Rectal smooth muscle tissue (tissue), 1 donor: Measurements from ENCODE around the gene LYRM2.

Experiments
- H3K27ac ChIP-seq: one replicate; pipeline ENCODE4 v1.7.0; 2013; ENCODE audit warnings: low read depth, low read length, inconsistent platforms
- H3K27me3 ChIP-seq: one replicate; pipeline ENCODE4 v1.7.0; 2013; ENCODE audit warnings: low read length; ENCODE audit not compliant: control insufficient read depth, insufficient read depth
- H3K36me3 ChIP-seq: one replicate; pipeline ENCODE4 v1.7.0; 2013; ENCODE audit warnings: low read length; ENCODE audit not compliant: control insufficient read depth, insufficient read depth
- H3K4me1 ChIP-seq: one replicate; pipeline ENCODE4 v1.7.0; 2013; ENCODE audit warnings: low read length; ENCODE audit not compliant: control insufficient read depth, insufficient read depth
- H3K4me3 ChIP-seq: one replicate; pipeline ENCODE4 v1.7.0; 2013; ENCODE audit warnings: low read length
- H3K9ac ChIP-seq: one replicate; pipeline ENCODE4 v1.7.0; 2013; ENCODE audit warnings: low read length

LYRM2 gene

DNA sequence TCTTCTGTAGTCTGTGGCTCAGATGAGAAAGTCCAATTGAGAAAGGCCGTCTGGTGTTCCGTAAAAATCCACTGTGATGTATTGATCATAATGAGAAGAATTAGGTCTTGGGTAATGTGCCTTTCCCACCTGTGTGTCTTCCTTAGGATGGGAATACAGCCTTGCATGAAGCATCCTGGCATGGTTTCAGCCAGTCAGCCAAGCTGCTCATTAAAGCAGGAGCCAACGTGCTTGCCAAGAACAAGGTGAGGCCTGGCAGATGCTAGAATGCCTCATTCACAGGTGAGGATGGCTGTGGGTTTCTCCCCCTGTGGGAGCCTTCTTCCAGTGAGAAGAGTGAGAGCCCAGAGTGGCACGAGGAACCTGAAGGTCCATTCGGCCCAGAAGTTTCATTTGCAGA is 32.7 kb downstream of the LYRM2 start:
- H3K4me3 ChIP-seq: no peak overlapping the region
- H3K9ac ChIP-seq: no peak overlapping the region
- no peaks in the 10 kb centered on the region for H3K36me3 ChIP-seq
- H3K4me1 ChIP-seq: no peaks in the 10 kb centered on the region
- H3K27me3 ChIP-seq: no peaks in the 10 kb centered on the region
- no peak overlapping the region for H3K27ac ChIP-seq

DNA sequence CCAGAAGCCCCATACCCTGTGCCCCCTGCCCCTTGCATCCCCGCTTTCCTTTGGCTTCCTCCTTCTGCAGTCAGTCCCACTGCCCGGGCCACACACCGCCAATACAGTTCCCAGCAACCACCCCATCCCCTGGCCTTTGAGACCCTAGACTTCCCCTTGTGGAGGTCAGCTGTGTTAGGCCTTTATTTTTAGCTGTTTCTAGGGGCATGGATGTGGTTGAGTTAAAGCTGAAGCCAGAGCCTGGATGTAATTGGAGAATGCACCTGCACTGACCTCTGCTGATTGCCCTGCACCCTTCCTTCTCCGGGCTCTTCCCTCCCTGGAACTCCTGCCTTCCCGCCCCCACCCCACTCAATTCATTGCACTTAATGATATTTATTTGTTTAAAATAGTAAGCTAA is 33.9 kb downstream of the LYRM2 start:
- Histone ChIP-seq H3K27ac (no peak overlapping the region), H3K9ac (no peak overlapping the region), H3K27me3 (no peaks in the 10 kb centered on the region), H3K36me3 (no peaks in the 10 kb centered on the region), H3K4me1 (no peaks in the 10 kb centered on the region), H3K4me3 (no peak overlapping the region)

- no peak overlapping the region for H3K4me3 ChIP-seq
These were observed 36.4 kb downstream of the LYRM2 start for GRCh38 chr6:89602166-89602565.

DNA sequence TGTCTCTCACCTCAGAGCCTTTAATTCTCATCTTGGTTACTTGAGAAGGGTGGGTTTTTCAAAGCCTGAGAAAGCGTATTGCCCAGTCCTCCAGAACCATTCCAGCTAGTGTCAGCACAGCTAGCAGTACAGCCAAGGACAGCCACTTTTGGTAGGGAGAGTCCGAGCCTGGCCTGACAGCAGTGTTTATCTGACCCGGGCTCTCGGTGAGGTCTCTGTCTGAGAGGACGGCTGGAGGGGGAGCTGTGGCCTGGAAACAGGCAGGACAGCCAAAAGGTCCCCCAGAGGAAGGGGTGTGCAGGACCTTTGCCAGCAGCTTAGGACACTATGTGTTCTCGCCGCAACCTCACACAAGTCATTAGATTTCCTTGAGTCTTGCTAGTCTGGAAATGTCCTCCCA is 38.8 kb downstream of the LYRM2 start:
- Histone ChIP-seq H3K27ac (no peak overlapping the region), H3K4me3 (no peak overlapping the region)

More at GRCh38 chr6:89602166-89602565, 36.4 kb downstream of the LYRM2 start:
- H3K36me3 ChIP-seq: no peaks in the 10 kb centered on the region
- no peaks in the 10 kb centered on the region for H3K27me3 ChIP-seq
- no peak overlapping the region for H3K9ac ChIP-seq
- no peaks in the 10 kb centered on the region for H3K4me1 ChIP-seq
- no peak overlapping the region for H3K27ac ChIP-seq

GRCh38 chr6:89597988-89598387 is 40.6 kb downstream of the LYRM2 start:
- H3K27me3 ChIP-seq: no peaks in the 10 kb centered on the region
- H3K4me3 ChIP-seq: no peak overlapping the region
- H3K9ac ChIP-seq: no peak overlapping the region

More for the DNA sequence above, 38.8 kb downstream of the LYRM2 start:
- H3K36me3 ChIP-seq: no peaks in the 10 kb centered on the region
- no peaks in the 10 kb centered on the region for H3K27me3 ChIP-seq
- H3K9ac ChIP-seq: no peak overlapping the region
- H3K4me1 ChIP-seq: no peaks in the 10 kb centered on the region

GRCh38 chr6:89597372-89597771 is 41.2 kb downstream of the LYRM2 start:
- H3K9ac ChIP-seq: no peak overlapping the region
- no peaks in the 10 kb centered on the region for H3K27me3 ChIP-seq
- no peaks in the 10 kb centered on the region for H3K36me3 ChIP-seq
- H3K27ac ChIP-seq: no peak overlapping the region
- H3K4me3 ChIP-seq: no peak overlapping the region
- H3K4me1 ChIP-seq: no peaks in the 10 kb centered on the region

More at GRCh38 chr6:89597988-89598387, 40.6 kb downstream of the LYRM2 start:
- Histone ChIP-seq H3K4me1 (no peaks in the 10 kb centered on the region), H3K36me3 (no peaks in the 10 kb centered on the region), H3K27ac (no peak overlapping the region)

- Histone ChIP-seq H3K27me3 (no peaks in the 10 kb centered on the region), H3K4me3 (no peak overlapping the region), H3K36me3 (no peaks in the 10 kb centered on the region), H3K27ac (no peak overlapping the region), H3K4me1 (no peaks in the 10 kb centered on the region), H3K9ac (no peak overlapping the region)
These were observed 42.1 kb downstream of the LYRM2 start for GRCh38 chr6:89596484-89596883.

- no peaks in the 10 kb centered on the region for H3K36me3 ChIP-seq
- no peak overlapping the region for H3K4me3 ChIP-seq
- no peak overlapping the region for H3K27ac ChIP-seq
- H3K4me1 ChIP-seq: no peaks in the 10 kb centered on the region
- no peak overlapping the region for H3K9ac ChIP-seq
- H3K27me3 ChIP-seq: no peaks in the 10 kb centered on the region
These were observed 42.5 kb downstream of the LYRM2 start for GRCh38 chr6:89596056-89596455.

DNA sequence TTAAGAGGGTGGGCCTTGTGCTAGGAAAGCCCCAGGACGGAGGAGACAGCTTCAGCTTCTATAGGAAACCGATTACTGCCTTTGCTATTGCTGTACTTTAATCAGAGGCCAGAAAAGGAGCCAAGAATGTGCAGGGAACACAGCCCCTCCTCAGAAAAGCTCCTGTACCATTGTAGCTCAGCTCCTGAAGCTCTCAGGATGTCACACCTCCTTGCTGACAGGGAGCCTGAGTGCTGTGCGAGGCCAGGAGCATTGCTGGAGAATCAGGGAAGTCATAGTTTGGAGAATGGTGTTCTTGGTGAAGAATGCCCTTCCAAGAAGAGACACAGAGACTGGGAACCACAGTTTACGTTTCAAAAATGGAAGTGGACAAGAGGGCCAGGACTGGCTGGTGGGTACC is 46.8 kb downstream of the LYRM2 start:
- no peak overlapping the region for H3K4me3 ChIP-seq
- H3K36me3 ChIP-seq: no peaks in the 10 kb centered on the region
- no peaks in the 10 kb centered on the region for H3K27me3 ChIP-seq
- no peak overlapping the region for H3K9ac ChIP-seq
- no peaks in the 10 kb centered on the region for H3K4me1 ChIP-seq
- no peak overlapping the region for H3K27ac ChIP-seq

DNA sequence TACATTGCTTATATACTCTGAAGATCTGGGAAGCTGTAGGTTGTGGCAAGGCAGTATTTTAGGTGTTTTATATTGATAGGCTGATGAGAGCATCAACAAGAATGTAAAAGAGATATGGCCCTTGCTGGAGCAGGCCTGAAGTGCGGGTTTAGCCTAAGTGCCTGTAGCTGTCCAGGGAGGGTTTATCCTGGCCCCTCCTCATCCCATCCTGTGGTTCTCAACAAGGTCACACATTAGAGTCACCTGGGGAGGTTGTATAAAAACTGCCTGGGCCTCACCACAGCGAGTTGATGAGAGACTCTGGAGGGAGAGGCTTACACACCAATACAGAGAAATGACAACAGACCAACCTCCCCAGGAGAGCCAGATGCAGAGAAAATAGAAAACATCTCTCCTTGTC is 48.4 kb downstream of the LYRM2 start:
- Histone ChIP-seq H3K4me3 (no peak overlapping the region), H3K27ac (no peak overlapping the region), H3K27me3 (no peaks in the 10 kb centered on the region)

GRCh38 chr6:89589297-89590025 is 49.1 kb downstream of the LYRM2 start:
- no peaks in the 10 kb centered on the region for H3K27me3 ChIP-seq
- H3K36me3 ChIP-seq: no peaks in the 10 kb centered on the region
- no peak overlapping the region for H3K27ac ChIP-seq
- no peak overlapping the region for H3K4me3 ChIP-seq
- no peak overlapping the region for H3K9ac ChIP-seq
- H3K4me1 ChIP-seq: no peaks in the 10 kb centered on the region

More for the DNA sequence above, 48.4 kb downstream of the LYRM2 start:
- H3K36me3 ChIP-seq: no peaks in the 10 kb centered on the region
- no peaks in the 10 kb centered on the region for H3K4me1 ChIP-seq
- H3K9ac ChIP-seq: no peak overlapping the region

DNA sequence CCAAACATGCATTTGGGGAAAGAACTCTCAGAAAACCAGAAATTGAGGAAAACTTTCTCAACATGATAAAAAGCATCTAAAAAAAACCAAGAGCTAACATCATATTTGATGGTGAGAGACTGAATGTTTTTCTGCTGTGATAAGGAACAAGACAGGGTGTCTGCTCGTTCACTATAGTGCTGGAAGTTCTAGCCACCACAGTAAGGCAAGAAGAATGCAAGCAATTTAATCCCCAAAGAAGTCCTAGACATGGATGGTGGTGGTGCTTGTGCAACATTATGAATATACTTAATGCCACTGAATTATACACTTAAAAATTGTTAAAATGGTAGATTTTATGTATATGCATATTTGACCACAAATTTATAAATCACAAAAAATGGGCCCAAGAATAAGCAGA is 53.4 kb downstream of the LYRM2 start:
- Histone ChIP-seq H3K27me3 (no peaks in the 10 kb centered on the region), H3K4me3 (no peak overlapping the region), H3K27ac (no peak overlapping the region), H3K9ac (no peak overlapping the region), H3K36me3 (no peaks in the 10 kb centered on the region), H3K4me1 (no peaks in the 10 kb centered on the region)

DNA sequence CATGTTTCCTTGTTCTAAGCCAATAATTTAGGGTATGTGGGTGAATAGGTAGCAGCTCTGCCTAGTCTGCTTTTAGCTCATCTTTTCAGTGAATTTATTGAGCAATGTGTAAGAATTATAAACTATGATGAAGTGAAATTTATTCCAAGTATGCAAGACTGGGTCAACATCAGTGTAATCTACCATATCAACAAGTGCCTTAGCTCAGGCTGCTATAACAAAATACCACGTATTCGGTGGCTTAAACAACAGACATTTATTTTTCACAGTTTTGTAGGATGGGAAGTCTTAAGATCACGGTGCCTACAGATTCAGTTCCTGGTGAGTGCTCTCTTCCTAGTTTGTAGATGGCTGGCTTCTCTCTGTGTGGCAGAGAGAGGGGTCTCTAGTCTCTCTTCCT is 54.0 kb downstream of the LYRM2 start:
- H3K27me3 ChIP-seq: no peaks in the 10 kb centered on the region
- no peak overlapping the region for H3K27ac ChIP-seq
- H3K36me3 ChIP-seq: no peaks in the 10 kb centered on the region
- no peak overlapping the region for H3K4me3 ChIP-seq
- no peaks in the 10 kb centered on the region for H3K4me1 ChIP-seq
- H3K9ac ChIP-seq: no peak overlapping the region
